Fibroblast of lung (primary cell): Measurements from ENCODE around the gene SLC28A3.

Experiments used
- CTCF ChIP-seq, 2 donors: IDR thresholded peaks in 1 of 2; conservative IDR thresholded peaks in 1 of 2; 1 replicate in 1 of 2; 2 replicates in 1 of 2; pipeline ENCODE4 v1.5.1; 2011 to 2012; ENCODE audit warnings: low read length in 2 of 2, control low read depth in 1 of 2, inconsistent platforms in 1 of 2, low read depth in 1 of 2, mild to moderate bottlenecking in 1 of 2
- EZH2 ChIP-seq: IDR thresholded peaks from 2 replicates; pipeline ENCODE4 v1.5.1; 2012; ENCODE audit warnings: low read length, control low read depth, mild to moderate bottlenecking; ENCODE audit errors: missing control alignments

- TF ChIP-seq CTCF (conservative IDR thresholded peaks at IDR 0.05 in 1 of 2, IDR thresholded peaks at IDR 0.05 in 1 of 2; ENCODE audit: low read depth in 1 of 2, low read length in 2 of 2) = no peak
- no peak for TF ChIP-seq EZH2
Observed at GRCh38 chr9:84386753-84387152, 46.2 kb upstream of the SLC28A3 start.
